Epidermal melanocyte (primary cell): ENCODE measurements around the gene PPP1R13B.

ENCODE experiments used
- DNase-seq: peaks from one replicate; pipeline ENCODE4 v3.0.0; 2011; ENCODE audit warnings: low spot score; ENCODE audit not compliant: insufficient read length

Gene PPP1R13B

GRCh38 chr14:103880348-103881267, 33.2 kb upstream of the PPP1R13B start:
- peak; percentile 81 for DNase-seq

GRCh38 chr14:103879570-103880347, 32.4 kb upstream of the PPP1R13B start:
- DNase-seq: no peak

GRCh38 chr14:103879118-103879569, 31.8 kb upstream of the PPP1R13B start:
- no peak for DNase-seq

GRCh38 chr14:103878180-103878579, 30.8 kb upstream of the PPP1R13B start:
- DNase-seq: no peak

GRCh38 chr14:103875010-103875409, 27.6 kb upstream of the PPP1R13B start:
- DNase-seq: no peak

- no peak for DNase-seq
Measured at GRCh38 chr14:103872481-103873113, 25.2 kb upstream of the PPP1R13B start.

GRCh38 chr14:103871596-103872480, 24.5 kb upstream of the PPP1R13B start:
- DNase-seq: no peak

GRCh38 chr14:103870891-103871595, 23.7 kb upstream of the PPP1R13B start:
- DNase-seq: no peak

GRCh38 chr14:103870144-103870876, 22.9 kb upstream of the PPP1R13B start:
- DNase-seq: no peak

GRCh38 chr14:103869406-103870143, 22.2 kb upstream of the PPP1R13B start:
- no peak for DNase-seq

GRCh38 chr14:103868242-103868897, 21.0 kb upstream of the PPP1R13B start:
- DNase-seq: no peak

GRCh38 chr14:103867523-103867953, 20.2 kb upstream of the PPP1R13B start:
- DNase-seq: no peak

GRCh38 chr14:103867020-103867419, 19.6 kb upstream of the PPP1R13B start:
- no peak for DNase-seq

GRCh38 chr14:103863245-103863644, 15.9 kb upstream of the PPP1R13B start:
- no peak for DNase-seq

- no peak for DNase-seq
Measured at GRCh38 chr14:103862393-103862782, 15.0 kb upstream of the PPP1R13B start.

GRCh38 chr14:103861413-103862392, 14.3 kb upstream of the PPP1R13B start:
- DNase-seq: no peak
